ENCODE data around the gene ANXA4. TPM values are rescaled to one million over a fixed set of nuclear protein-coding genes. Genes with fewer than 3 reads are reported as not detected.

Gene ANXA4
- total RNA-seq, 3 donors from 2014 or later (not counting 1 experiment from before 2014, with no cell fraction given) = 44.6 to 63.6 (median 55.8) TPM

DNA sequence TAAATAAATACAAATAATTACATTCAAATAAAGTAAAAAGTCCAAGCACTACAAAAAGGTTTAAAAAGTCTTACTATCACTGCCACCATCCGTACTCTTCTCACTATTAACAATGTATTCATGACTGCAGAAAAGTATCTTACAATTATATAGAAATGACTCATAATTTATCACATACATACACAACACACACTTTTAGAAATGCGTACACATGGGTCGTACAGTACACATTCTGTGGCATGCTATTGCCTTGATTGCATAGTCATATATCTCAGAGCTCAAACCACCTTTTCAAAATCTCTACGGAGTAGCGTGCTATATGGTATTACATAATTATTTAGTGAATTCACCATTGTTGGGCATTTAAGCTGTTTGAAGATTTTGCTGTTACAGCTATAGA is 41.6 kb upstream of the ANXA4 start:
- H3K9me3 Mint-ChIP-seq = no peaks in the 10 kb centered on the region
- no peak for TF ChIP-seq CTCF (IDR thresholded peaks at IDR 0.05)
- no peak overlapping the region for H3K27ac Mint-ChIP-seq
- WGBS (ENCODE audit: insufficient coverage) = 88% methylated on average over 3 of the region's 5 CpGs
- no peaks in the 10 kb centered on the region for H3K27me3 Mint-ChIP-seq (ENCODE audit: low read depth in 2 of 2)
- H3K36me3 ChIP-seq (ENCODE audit: control insufficient read depth, insufficient read depth, low read length) = no peaks in the 10 kb centered on the region
- DNase-seq = no peak
- no peaks in the 10 kb centered on the region for H3K9me3 ChIP-seq (ENCODE audit: control insufficient read depth, insufficient read depth, low read length)
- H3K36me3 Mint-ChIP-seq = no peaks in the 10 kb centered on the region
- no peaks in the 10 kb centered on the region for H3K27me3 ChIP-seq (ENCODE audit: control insufficient read depth, insufficient read depth, low read length)
- peaks cover 15 to 17% of the 10 kb centered on the region in 2 donors for H3K4me1 Mint-ChIP-seq
- no peak overlapping the region for H3K4me3 ChIP-seq (ENCODE audit: low read length)
- no peak overlapping the region for H3K27ac ChIP-seq (ENCODE audit: low read length)
- H3K4me3 Mint-ChIP-seq = no peak overlapping the region
- intact Hi-C loops (cut with micrococcal nuclease) = no loop called here
- ATAC-seq = no peak
- H3K4me1 ChIP-seq (ENCODE audit: control insufficient read depth, insufficient read depth, low read length) = peaks cover 2% of the 10 kb centered on the region

DNA sequence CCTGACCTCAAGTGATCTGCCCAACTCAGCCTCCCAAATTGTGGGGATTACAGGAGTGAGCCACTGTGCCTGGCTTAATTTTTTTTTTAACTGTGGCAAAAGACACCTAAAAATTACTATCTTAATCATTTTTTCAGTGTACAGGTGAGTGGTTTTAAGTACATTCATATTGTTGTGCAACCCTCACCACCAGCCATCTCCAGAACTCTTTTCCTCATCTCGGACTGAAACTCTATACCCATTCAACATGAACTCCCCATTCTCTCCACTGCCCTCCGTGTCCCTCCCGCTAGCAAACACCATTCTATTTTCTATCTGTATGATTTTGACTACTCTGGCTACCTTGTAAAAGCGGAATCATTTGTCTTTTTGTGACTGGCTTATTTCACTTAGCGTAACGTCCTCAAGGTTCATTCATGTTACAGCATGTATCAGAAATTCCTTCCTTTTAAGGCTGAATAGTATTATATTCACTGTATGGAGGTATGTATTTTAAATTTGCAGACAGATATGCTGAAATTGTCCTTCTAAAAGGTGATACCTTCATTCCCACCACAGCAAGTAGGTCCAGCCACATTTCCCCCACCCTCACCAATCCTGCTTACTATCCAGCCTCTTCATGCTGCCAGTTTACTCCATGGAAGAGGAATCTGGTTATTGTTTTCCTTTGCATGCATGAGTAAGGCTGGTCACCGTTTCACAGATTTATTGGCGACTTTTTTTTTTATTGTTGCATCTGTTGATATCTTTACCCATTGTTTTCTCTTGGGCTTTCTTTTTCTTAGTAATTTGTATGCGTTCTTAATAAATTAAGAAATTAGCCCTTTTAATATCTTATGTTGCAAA is 40.6 kb upstream of the ANXA4 start:
- no peak for TF ChIP-seq CTCF (IDR thresholded peaks at IDR 0.05)
- DNase-seq (no peak), ATAC-seq (no peak)
- Histone ChIP-seq H3K27me3 (ENCODE audit: control insufficient read depth, insufficient read depth, low read length) (no peaks in the 10 kb centered on the region), H3K27ac (ENCODE audit: low read length) (no peak overlapping the region), H3K4me1 (ENCODE audit: control insufficient read depth, insufficient read depth, low read length) (no peaks in the 10 kb centered on the region), H3K36me3 (ENCODE audit: control insufficient read depth, insufficient read depth, low read length) (no peaks in the 10 kb centered on the region), H3K4me3 (ENCODE audit: low read length) (no peak overlapping the region), H3K9me3 (ENCODE audit: control insufficient read depth, insufficient read depth, low read length) (no peaks in the 10 kb centered on the region)
- no peak overlapping the region for H3K4me3 Mint-ChIP-seq
- no peaks in the 10 kb centered on the region for H3K27me3 Mint-ChIP-seq (ENCODE audit: low read depth in 2 of 2)
- WGBS (ENCODE audit: insufficient coverage) = 96% methylated on average over 8 of the region's 9 CpGs
- H3K9me3 Mint-ChIP-seq = no peaks in the 10 kb centered on the region
- intact Hi-C loops (cut with micrococcal nuclease) = no loop called here
- no peak overlapping the region for H3K27ac Mint-ChIP-seq
- H3K36me3 Mint-ChIP-seq = no peaks in the 10 kb centered on the region
- peaks cover 8 to 9% of the 10 kb centered on the region in 2 donors for H3K4me1 Mint-ChIP-seq

DNA sequence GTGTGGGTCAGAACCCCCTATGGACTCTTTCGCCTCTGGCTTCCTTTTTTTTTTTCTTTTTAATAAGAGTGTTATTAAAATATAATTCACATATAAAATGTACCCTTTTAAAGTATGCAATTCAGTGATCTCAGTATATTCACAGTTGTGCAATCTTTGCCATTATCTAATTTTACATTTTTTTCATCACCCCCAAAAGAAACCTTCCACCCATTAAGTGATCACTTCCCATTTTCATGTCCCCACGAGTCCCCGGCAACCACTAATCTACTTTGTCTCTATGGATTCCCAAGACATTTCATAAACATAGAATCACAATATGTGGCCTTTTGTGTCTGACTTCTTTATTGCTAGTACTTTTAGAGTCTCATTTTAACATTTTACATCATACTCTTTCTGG is 38.7 kb upstream of the ANXA4 start:
- Histone ChIP-seq H3K36me3 (ENCODE audit: control insufficient read depth, insufficient read depth, low read length) (no peaks in the 10 kb centered on the region), H3K27ac (ENCODE audit: low read length) (no peak overlapping the region), H3K4me1 (ENCODE audit: control insufficient read depth, insufficient read depth, low read length) (no peaks in the 10 kb centered on the region), H3K9me3 (ENCODE audit: control insufficient read depth, insufficient read depth, low read length) (no peaks in the 10 kb centered on the region), H3K27me3 (ENCODE audit: control insufficient read depth, insufficient read depth, low read length) (no peaks in the 10 kb centered on the region), H3K4me3 (ENCODE audit: low read length) (no peak overlapping the region)
- no peaks in the 10 kb centered on the region for H3K27me3 Mint-ChIP-seq (ENCODE audit: low read depth in 2 of 2)
- intact Hi-C loops (cut with micrococcal nuclease) = no loop called here
- peaks cover 5 to 6% of the 10 kb centered on the region in 2 donors for H3K4me1 Mint-ChIP-seq
- ATAC-seq (no peak), DNase-seq (no peak)
- no peak overlapping the region for H3K4me3 Mint-ChIP-seq
- 56% methylated on average over 2 of the region's 3 CpGs for WGBS (ENCODE audit: insufficient coverage)
- H3K36me3 Mint-ChIP-seq = no peaks in the 10 kb centered on the region
- no peak for TF ChIP-seq CTCF (IDR thresholded peaks at IDR 0.05)
- no peaks in the 10 kb centered on the region for H3K9me3 Mint-ChIP-seq
- no peak overlapping the region for H3K27ac Mint-ChIP-seq

GRCh38 chr2:69704446-69704845 is 37.5 kb upstream of the ANXA4 start:
- Mint-ChIP-seq H3K9me3 (no peaks in the 10 kb centered on the region), H3K36me3 (no peaks in the 10 kb centered on the region), H3K4me3 (no peak overlapping the region), H3K4me1 (peaks cover 0 to 8% of the 10 kb centered on the region in 2 donors), H3K27me3 (ENCODE audit: low read depth in 2 of 2) (no peaks in the 10 kb centered on the region), H3K27ac (no peak overlapping the region)
- Histone ChIP-seq H3K4me3 (ENCODE audit: low read length) (no peak overlapping the region), H3K36me3 (ENCODE audit: control insufficient read depth, insufficient read depth, low read length) (no peaks in the 10 kb centered on the region), H3K27me3 (ENCODE audit: control insufficient read depth, insufficient read depth, low read length) (no peaks in the 10 kb centered on the region), H3K9me3 (ENCODE audit: control insufficient read depth, insufficient read depth, low read length) (no peaks in the 10 kb centered on the region), H3K27ac (ENCODE audit: low read length) (no peak overlapping the region), H3K4me1 (ENCODE audit: control insufficient read depth, insufficient read depth, low read length) (no peaks in the 10 kb centered on the region)
- no peak for ATAC-seq
- intact Hi-C loops (cut with micrococcal nuclease) = no loop called here
- TF ChIP-seq CTCF (IDR thresholded peaks at IDR 0.05) = no peak
- WGBS (ENCODE audit: insufficient coverage) = 92% methylated on average over 5 of the region's 5 CpGs
- no peak for DNase-seq

All from natural killer cell (primary cell).